ENCODE data around the gene PLEKHG4B. TPM values are rescaled to one million over a fixed set of nuclear protein-coding genes. Genes with fewer than 3 reads are reported as not detected.
"Not testable (repeated sequence)": the region's sequence is repeated elsewhere in the genome, so short reads cannot be mapped to it uniquely, and the experiment has no call there.

Gene PLEKHG4B, protein sequence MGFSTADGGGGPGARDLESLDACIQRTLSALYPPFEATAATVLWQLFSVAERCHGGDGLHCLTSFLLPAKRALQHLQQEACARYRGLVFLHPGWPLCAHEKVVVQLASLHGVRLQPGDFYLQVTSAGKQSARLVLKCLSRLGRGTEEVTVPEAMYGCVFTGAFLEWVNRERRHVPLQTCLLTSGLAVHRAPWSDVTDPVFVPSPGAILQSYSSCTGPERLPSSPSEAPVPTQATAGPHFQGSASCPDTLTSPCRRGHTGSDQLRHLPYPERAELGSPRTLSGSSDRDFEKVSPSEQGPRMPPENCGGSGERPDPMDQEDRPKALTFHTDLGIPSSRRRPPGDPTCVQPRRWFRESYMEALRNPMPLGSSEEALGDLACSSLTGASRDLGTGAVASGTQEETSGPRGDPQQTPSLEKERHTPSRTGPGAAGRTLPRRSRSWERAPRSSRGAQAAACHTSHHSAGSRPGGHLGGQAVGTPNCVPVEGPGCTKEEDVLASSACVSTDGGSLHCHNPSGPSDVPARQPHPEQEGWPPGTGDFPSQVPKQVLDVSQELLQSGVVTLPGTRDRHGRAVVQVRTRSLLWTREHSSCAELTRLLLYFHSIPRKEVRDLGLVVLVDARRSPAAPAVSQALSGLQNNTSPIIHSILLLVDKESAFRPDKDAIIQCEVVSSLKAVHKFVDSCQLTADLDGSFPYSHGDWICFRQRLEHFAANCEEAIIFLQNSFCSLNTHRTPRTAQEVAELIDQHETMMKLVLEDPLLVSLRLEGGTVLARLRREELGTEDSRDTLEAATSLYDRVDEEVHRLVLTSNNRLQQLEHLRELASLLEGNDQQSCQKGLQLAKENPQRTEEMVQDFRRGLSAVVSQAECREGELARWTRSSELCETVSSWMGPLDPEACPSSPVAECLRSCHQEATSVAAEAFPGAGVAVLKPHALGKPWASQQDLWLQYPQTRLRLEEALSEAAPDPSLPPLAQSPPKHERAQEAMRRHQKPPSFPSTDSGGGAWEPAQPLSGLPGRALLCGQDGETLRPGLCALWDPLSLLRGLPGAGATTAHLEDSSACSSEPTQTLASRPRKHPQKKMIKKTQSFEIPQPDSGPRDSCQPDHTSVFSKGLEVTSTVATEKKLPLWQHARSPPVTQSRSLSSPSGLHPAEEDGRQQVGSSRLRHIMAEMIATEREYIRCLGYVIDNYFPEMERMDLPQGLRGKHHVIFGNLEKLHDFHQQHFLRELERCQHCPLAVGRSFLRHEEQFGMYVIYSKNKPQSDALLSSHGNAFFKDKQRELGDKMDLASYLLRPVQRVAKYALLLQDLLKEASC (N-terminal part only)
- 0.08 and 0.16 TPM in 2 replicates for total RNA-seq
- 0.06 TPM for polyA plus RNA-seq (2012)

DNA sequence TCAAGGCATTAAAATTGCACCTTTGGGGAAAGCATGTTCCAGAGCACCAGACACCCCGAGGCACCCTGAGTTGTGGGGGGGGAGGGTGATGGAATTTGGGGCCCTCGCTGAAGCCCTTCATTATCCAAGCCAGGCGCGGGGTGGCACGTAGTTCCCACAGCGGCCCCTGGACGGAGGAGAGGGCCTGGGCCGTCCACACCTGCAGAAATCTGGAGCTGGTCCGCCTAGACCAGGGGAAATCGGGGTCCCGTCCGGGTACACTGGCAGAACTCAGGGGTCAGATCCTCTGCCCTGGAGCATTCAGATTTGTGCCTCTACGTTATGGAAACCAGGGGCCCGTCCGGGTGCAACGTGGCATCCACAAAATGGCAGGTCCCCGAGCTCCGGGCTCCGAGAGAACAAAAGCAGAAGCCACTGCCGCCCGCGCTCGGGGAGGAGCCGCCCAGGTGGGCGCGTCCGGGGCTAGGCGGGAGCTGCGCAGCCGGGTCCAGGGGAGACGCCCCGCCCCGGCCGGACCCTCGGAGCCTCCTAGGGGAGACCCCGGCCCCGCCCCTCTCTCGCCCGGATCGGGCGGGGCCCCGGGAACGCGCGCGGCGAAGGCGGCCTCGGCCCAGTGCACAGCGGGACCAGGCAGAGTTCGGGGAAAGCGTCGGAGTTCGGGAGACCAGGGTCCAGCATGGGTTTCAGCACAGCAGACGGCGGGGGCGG, at the start of gene PLEKHG4B:
Gene PLEKHG4B (plus strand): TSS at position 613 of the 708 bp plus-strand sequence. CDS start 64 bp downstream, at position 677.
- no peak for DNase-seq (ENCODE audit: low read depth)

DNA sequence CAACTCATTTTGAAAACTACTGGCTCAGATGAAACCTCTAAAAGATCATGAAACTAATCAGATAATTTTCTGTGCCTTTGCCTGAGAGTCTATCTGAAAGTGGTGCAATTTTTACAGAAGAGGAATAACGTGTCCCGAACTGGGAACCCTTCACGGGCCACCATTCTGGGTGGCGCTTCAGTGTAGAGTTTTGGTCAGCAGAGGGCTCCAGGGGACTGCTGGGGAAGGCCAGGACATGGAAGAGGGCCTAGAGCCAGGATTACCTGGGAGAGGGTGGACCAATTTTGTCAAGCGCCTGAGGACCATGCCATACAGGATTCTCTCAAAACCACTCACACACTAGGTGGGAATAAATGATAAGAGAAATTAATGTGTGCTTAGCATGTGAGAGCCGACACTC, 49.7 kb upstream of the PLEKHG4B start:
- peak; percentile 25 for DNase-seq (ENCODE audit: low read depth)

DNA sequence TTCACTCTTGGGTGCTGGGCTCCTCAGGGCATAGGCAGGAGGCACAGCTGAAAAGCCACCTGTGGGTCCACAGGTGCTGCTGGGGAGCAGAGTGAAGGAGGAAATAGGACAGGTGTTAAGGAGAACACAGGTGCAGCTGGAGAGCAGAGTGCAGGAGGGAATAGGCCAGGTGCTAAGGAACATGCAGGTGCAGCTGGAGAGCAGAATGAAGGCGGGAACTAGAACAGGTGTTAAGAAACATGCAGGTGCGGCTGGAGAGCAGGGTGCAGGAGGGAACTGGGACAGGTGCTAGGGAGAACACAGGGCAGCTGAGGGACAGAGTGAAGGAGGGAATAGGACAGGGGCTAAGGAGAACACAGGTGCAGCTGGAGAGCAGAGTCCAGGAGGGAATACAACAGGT, 43.8 kb upstream of the PLEKHG4B start:
- no peak for DNase-seq (ENCODE audit: low read depth)

DNA sequence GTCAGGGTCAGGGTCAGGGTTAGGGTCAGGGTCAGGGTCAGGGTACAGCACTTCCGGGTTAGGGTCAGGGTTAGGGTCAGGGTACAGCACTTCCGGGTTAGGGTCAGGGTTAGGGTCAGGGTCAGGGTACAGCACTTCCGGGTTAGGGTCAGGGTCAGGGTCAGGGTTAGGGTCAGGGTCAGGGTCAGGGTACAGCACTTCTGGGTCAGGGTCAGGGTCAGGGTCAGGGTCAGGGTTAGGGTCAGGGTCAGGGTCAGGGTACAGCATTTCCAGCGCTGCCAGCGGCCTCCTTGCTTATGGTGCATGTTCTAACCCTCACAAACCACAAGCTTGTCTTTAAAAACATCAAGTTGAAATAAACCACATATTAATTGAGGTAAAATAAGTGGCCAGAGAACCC, 42.4 kb upstream of the PLEKHG4B start:
- not testable (repeated sequence) for DNase-seq (ENCODE audit: low read depth)

DNA sequence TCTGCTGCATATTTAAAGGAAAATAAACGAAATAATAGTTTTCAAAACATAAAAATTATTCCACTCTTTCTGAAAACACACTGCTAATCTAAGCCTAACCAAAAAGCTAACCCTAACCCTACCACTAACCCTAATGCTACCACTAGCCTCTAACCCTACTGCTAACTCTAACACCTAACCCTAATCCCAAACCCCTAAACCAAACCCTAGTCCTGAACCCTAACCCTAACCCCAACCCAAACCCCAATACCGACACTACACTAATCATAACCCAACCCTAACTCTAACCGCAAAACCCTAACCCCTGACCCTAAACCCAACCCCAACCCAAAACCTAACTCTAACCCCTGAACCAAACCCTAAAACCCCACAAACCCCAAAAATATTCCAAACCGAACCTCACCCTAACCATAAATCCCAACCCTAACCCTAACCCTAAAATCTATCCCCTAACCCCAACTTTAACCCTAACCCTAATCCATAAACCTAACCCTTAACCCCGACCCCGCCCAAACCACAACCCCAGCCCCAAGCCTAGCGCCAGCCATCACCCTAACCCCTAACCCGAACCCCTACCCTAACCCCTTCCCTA, 41.9 kb upstream of the PLEKHG4B start:
- no peak for DNase-seq (ENCODE audit: low read depth)

DNA sequence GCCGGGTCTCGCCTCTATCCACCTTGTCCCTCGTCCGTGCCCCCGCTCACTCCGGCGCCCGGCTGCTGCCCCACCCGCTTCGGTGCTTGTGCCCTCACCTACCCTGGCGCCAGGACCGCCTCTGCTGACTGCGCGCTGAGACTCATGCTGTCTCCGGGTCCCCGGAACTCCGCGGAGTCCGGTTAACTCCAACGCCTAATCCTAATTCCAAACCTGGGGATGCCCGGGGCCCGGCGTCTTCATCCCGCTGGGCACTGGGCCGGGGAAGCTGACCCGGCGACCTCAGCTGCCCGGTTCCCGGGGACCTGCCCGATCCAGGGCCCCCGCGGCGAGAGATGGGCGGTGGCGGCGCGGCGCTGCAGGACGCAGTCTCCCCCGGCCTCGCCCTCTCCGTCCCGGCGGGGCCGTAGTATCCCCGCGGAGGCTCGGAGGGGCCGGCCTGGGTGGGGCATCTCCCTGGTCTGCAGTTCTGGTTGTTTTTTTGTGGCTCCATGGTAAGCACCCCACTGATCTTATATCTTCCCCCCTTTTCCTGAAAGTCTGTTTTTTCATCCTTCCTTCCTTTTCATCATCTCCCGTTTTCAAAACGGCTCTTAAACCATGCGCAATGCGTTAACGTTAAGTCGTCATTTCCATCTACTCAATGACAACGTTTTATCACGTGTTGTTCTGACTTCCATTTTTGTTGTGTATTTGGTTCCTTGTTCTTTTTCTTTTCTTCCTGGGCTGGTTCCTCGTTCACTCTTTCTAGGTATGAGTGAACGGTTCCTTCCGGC, 41.1 kb upstream of the PLEKHG4B start:
- no peak for DNase-seq (ENCODE audit: low read depth)

DNA sequence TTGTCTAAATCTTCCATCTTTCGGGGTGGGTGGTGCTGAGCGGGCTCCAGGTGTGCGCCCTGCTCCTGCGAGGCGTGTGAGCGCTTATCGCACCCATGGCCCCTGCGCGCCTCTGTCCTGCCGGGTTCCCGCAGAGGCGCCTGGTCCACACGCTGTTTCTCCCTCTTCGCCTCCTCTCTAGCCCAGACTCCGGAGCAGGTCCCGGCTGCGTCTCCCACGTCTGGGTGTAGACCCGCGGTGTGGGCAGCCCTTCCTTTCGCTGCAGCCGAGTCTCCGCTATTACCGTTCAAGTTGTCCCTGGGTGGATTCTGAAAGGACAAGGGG, 40.5 kb upstream of the PLEKHG4B start:
- DNase-seq (ENCODE audit: low read depth) = no peak

DNA sequence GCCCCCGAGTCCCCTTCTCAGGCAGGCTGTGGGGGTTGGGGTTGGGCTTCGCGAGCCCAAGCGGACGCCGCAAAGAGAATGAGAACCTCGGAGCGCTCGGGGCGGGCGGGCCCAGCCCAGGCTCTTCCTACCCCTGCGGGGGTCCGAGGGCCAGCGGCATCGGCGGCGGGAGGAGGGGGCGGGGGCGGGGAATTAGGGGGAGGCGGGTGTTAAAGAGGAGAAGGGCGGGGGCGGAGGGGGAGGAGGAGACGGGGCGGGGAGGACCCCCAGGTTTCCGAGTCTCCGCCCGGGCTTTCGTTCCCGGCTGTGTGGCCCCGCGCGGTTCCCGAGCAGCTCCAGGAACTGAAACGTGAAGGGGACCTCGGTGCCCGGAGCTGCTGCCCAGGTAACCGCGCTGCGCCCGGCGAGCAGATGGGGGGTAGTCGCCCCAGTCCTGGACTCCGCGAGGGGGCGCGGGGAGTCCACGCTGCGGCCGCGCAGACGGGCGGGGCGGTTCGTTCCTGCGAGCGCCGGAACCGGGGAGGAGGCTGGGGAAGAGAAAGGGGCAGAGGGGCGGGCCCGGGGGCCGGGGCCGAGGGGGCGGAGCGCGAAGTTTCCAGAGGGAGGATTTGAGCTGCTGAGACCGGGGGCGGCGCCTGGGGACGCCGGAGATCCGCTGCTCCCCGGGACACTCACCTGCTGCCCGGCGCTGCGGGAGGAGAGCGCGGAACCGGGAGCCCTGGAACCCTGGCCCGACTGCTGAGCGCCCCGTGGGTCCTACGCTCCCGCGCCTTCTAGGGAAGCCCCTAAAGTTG, 38.4 kb upstream of the PLEKHG4B start:
- no peak for DNase-seq (ENCODE audit: low read depth)

DNA sequence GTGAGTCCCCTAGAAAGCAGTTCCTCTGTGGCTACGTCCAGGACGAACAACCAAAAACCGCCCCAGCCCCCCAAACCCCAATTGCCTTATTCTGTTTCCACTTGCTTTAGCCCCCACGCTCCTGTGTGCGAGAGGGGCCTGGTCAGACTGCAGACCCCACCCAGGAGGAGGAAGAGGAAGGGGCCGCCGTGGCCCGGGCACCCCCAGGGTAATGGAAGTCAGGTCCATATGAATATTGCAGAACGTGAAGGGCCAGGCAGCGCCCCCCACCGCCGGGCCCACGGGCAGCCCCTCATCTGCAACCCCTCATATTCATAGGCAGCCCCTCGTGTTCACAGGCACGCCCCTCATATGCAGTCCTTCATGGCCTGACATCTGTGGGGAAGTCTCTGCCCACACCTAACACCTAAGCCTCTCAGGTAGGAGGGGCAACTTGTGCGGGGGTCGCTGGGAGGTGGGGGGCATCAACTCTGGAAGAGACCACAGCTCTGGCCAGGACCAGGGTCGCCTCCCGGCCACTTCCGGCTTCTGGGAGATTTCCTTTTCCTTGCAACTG, 37.7 kb upstream of the PLEKHG4B start:
- no peak for DNase-seq (ENCODE audit: low read depth)

DNA sequence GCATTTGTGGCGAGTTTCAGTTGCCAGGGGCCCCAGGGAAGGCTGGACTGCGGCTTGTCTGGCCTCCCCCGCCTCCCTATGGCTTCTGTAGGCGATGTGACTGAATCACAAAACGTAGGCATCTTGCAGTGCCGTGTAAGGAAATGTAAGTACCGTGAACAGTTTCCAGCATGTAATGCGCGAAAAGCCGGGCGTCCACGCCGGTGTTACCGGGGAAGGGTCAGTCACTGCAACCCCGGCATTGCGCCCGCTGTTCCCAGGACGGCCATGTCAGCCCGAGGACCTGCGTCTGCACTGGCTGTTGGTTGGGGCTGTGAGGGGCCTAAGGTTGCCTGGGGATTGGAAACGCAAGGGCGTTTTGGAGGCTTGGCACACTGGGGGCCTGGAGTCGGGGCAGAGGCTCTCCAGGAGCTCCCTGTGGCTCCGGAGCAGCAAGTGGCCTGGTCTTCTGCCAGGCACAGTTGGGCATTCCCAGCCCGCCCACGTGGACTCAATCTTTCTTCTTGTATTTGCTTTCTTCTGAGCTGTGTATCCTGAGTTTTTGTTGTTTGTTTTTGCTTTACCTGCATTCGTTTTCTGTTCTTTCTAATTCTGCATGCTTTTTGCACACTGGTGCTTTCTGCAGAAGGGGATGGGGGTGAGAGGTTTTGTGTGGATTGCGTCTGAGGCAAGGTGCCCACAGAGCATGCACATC, 36.9 kb upstream of the PLEKHG4B start:
- no peak for DNase-seq (ENCODE audit: low read depth)

DNA sequence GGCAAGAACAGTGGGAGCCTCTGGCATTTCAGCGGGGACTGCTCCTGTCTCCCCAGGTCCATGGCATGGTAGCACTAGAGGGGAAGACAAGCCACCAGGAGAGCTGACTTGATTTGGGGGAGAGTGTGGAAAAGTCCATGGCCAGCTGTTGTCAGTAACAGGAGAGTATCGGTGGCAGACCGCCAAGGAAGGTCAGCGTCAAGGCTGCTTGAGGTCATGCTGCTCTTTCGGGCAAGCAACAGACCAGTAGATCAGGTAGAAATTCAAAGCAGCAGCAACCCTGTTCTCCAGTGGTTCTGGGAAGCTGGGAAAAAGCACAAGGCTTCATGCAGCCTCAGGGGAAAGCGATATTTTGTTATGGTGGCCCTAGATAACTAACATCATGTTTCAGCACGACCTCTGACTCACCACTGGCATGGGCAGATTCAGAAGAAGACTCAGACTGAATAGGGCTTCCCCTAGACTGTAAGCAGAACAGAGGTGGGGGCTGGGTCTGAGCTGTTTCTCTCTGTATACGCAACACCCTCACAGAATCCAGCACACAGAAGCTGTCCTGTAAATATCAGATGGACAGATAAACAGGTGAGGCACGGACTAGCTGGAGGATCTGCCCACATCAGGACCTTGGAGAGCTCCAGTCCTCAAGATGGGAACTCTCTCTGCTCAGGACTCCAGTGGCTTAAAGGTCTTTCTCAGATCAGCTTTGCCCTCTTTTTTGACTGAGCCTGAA, 35.2 kb upstream of the PLEKHG4B start:
- DNase-seq (ENCODE audit: low read depth) = peak; percentile 72

DNA sequence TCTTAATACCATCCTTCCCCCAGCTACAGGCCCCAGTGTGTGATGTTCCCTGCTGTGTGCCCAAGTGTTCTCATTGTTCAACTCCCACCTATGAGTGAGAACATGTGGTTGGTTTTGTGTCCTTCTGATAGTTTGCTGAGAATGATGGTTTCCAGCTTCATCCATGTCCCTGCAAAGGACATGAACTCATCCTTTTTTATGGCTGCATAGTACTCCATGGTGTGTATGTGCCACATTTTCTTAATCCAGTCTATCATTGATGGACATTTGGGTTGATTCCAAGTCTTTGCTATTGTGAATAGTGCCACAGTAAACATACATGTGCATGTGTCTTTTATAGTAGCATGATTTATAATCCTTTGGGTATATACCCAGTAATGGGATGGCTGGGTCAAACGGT, 31.7 kb upstream of the PLEKHG4B start:
- not testable (repeated sequence) for DNase-seq (ENCODE audit: low read depth)

DNA sequence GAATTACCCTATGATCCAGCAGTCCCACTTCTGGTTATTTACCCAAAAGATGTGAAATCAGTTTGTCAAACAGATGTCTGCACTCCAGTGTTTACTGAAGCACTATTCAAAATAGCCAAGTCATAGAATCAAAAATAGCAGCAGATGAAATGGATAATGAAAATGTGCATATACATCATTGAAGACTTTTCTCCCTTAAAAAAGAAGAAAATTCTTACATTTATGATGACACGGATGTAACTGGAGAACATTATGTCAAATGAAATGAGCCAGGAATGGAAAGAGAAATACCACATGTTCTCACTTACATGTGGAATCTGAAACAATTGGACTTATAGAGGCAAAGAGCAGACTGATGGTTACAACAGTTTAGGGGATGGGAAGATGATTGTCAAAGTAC, 21.5 kb upstream of the PLEKHG4B start:
- no peak for DNase-seq (ENCODE audit: low read depth)

DNA sequence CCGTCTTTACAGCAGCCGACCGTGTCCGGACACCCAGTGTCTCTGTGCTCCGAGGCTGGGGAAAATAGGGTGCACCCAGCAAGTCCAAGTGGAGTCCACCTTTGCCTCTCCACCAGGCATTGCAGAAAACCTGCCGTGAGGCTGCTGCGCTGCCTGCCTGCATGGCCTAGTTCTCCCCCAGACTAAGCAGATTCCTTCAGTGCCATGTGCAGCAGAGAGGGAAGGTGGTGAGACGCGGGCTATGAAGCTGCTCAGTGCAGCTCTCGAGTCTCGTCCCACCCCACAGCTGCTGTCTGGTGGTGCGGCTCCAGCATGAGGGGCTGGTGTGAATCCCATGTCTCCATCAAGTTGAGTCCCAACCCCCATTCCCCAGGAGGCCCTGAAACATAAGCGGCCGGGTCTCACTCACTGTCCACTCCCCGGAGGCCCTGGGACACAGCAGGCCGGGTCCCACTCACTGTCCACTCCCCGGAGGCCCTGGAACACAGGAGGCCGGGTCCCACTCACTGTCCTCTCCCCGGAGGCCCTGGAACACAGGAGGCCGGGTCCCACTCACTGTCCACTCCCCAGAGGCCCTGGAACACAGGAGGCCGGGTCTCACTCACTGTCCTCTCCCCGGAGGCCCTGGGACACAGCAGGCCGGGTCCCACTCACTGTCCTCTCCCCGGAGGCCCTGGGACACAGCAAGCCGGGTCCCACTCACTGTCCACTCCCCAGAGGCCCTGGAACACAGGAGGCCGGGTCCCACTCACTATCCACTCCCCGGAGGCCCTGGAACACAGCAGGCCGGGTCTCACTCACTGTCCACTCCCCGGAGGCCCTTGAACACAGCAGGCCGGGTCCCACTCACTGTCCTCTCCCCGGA, 19.4 kb upstream of the PLEKHG4B start:
- DNase-seq (ENCODE audit: low read depth) = not testable (repeated sequence)

DNA sequence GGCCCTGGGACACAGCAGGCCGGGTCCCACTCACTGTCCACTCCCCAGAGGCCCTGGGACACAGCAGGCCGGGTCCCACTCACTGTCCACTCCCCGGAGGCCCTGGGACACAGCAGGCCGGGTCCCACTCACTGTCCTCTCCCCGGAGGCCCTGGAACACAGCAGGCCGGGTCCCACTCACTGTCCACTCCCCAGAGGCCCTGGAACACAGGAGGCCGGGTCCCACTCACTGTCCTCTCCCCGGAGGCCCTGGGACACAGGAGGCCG, 18.9 kb upstream of the PLEKHG4B start:
- DNase-seq (ENCODE audit: low read depth) = not testable (repeated sequence)

DNA sequence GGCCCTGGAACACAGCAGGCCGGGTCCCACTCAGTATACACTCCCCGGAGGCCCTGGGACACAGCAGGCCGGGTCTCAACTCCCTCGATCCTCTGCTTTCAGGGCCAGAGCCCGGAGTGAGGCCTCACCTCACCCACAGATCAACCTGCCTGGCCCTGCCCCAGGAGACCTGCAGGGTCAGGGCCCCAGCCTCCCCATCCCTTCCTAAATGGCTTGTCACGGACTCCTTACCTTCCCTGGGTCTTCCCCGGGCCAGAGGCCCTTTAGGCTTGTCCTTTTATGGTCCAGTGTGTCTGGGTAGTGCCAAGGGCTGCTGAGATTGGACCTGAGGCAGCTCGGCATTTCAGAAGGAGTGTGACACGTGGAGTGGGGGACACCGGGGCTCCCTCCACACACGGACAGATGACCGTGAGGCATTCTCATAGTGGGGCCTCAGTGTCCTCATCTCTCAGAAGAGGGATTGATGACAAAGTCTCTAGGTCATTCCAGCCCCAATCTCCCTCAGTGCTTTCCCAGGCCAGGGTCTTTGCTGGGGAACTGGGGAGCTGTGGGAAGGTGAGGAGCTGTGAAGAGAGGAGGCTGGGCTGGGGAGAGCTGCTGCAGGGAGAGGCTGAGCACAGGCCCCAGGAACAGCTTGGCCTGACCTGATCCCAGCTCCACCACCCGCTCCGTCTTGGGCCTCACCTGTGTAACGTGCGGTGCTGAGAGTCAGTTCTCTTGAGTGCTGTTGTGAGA, 18.0 kb upstream of the PLEKHG4B start:
- no peak for DNase-seq (ENCODE audit: low read depth)

All from myocyte (in vitro differentiated cells).